ENCODE data around the gene CXCL12.

CXCL12 gene

GRCh38 chr10:44391981-44392380, 7.1 kb upstream of the CXCL12 start:
- no peak overlapping the region for H3K4me2 ChIP-seq (ENCODE audit: low read length)
- H3K27me3 ChIP-seq (ENCODE audit: low read depth, low read length): no peaks in the 10 kb centered on the region
- no peaks in the 10 kb centered on the region for H4K20me1 ChIP-seq (ENCODE audit: insufficient read depth, low read length)
- H3K27ac ChIP-seq (ENCODE audit: low read length): no peak overlapping the region
- no peaks in the 10 kb centered on the region for H3K79me2 ChIP-seq (ENCODE audit: low read length)
- no peaks in the 10 kb centered on the region for H3K36me3 ChIP-seq (replicated peaks; ENCODE audit: low read depth, low read length)
- H3K9me3 ChIP-seq (ENCODE audit: insufficient read depth, low read length): no peaks in the 10 kb centered on the region
- TF ChIP-seq EZH2phosphoT487 (IDR thresholded peaks at IDR 0.05; ENCODE audit: low read depth) (no peak), CTCF (IDR thresholded peaks at IDR 0.05; ENCODE audit: low read depth, low read length) (no peak)
- peaks cover 2% of the 10 kb centered on the region; the same call in 1 of the 2 replicates for H3K4me1 ChIP-seq (ENCODE audit: low read length)
- H3K9ac ChIP-seq (ENCODE audit: low read length): no peak overlapping the region
- H2AFZ ChIP-seq (ENCODE audit: low read depth, low read length): no peak overlapping the region
- no peak overlapping the region for H3K4me3 ChIP-seq (ENCODE audit: low read length)

GRCh38 chr10:44390585-44391072, 5.7 kb upstream of the CXCL12 start:
- H3K4me1 ChIP-seq (ENCODE audit: low read length): peaks cover 2% of the 10 kb centered on the region; the same call in 1 of the 2 replicates
- no peaks in the 10 kb centered on the region for H3K79me2 ChIP-seq (ENCODE audit: low read length)
- TF ChIP-seq CTCF (IDR thresholded peaks at IDR 0.05; ENCODE audit: low read depth, low read length): no peak
- TF ChIP-seq EZH2phosphoT487 (IDR thresholded peaks at IDR 0.05; ENCODE audit: low read depth): no peak
- no peak overlapping the region for H3K4me3 ChIP-seq (ENCODE audit: low read length)
- no peak overlapping the region for H2AFZ ChIP-seq (ENCODE audit: low read depth, low read length)
- no peak overlapping the region for H3K9ac ChIP-seq (ENCODE audit: low read length)
- no peaks in the 10 kb centered on the region for H3K9me3 ChIP-seq (ENCODE audit: insufficient read depth, low read length)
- no peaks in the 10 kb centered on the region for H3K36me3 ChIP-seq (replicated peaks; ENCODE audit: low read depth, low read length)
- H3K27me3 ChIP-seq (ENCODE audit: low read depth, low read length): no peaks in the 10 kb centered on the region
- H3K27ac ChIP-seq (ENCODE audit: low read length): no peak overlapping the region
- H3K4me2 ChIP-seq (ENCODE audit: low read length): no peak overlapping the region
- no peaks in the 10 kb centered on the region for H4K20me1 ChIP-seq (ENCODE audit: insufficient read depth, low read length)

GRCh38 chr10:44389556-44389955, 4.7 kb upstream of the CXCL12 start:
- H3K27ac ChIP-seq (ENCODE audit: low read length): no peak overlapping the region
- no peak for TF ChIP-seq EZH2phosphoT487 (IDR thresholded peaks at IDR 0.05; ENCODE audit: low read depth)
- no peak overlapping the region for H3K4me3 ChIP-seq (ENCODE audit: low read length)
- H3K9ac ChIP-seq (ENCODE audit: low read length): no peak overlapping the region
- no peaks in the 10 kb centered on the region for H3K9me3 ChIP-seq (ENCODE audit: insufficient read depth, low read length)
- H3K4me2 ChIP-seq (ENCODE audit: low read length): no peak overlapping the region
- H3K79me2 ChIP-seq (ENCODE audit: low read length): no peaks in the 10 kb centered on the region
- H3K4me1 ChIP-seq (ENCODE audit: low read length): peaks cover 2% of the 10 kb centered on the region; the same call in 1 of the 2 replicates
- H3K36me3 ChIP-seq (replicated peaks; ENCODE audit: low read depth, low read length): no peaks in the 10 kb centered on the region
- no peaks in the 10 kb centered on the region for H3K27me3 ChIP-seq (ENCODE audit: low read depth, low read length)
- H2AFZ ChIP-seq (ENCODE audit: low read depth, low read length): no peak overlapping the region
- no peaks in the 10 kb centered on the region for H4K20me1 ChIP-seq (ENCODE audit: insufficient read depth, low read length)

GRCh38 chr10:44389150-44389549, 4.3 kb upstream of the CXCL12 start:
- TF ChIP-seq CTCF (IDR thresholded peaks at IDR 0.05; ENCODE audit: low read depth, low read length): no peak
- no peak for TF ChIP-seq EZH2phosphoT487 (IDR thresholded peaks at IDR 0.05; ENCODE audit: low read depth)
- no peaks in the 10 kb centered on the region for H4K20me1 ChIP-seq (ENCODE audit: insufficient read depth, low read length)

More at GRCh38 chr10:44389150-44389549, 4.3 kb upstream of the CXCL12 start:
- no peak overlapping the region for H3K27ac ChIP-seq (ENCODE audit: low read length)
- no peaks in the 10 kb centered on the region for H3K9me3 ChIP-seq (ENCODE audit: insufficient read depth, low read length)
- H2AFZ ChIP-seq (ENCODE audit: low read depth, low read length): no peak overlapping the region
- H3K9ac ChIP-seq (ENCODE audit: low read length): no peak overlapping the region
- H3K79me2 ChIP-seq (ENCODE audit: low read length): no peaks in the 10 kb centered on the region
- H3K27me3 ChIP-seq (ENCODE audit: low read depth, low read length): no peaks in the 10 kb centered on the region
- no peaks in the 10 kb centered on the region for H3K36me3 ChIP-seq (replicated peaks; ENCODE audit: low read depth, low read length)
- no peak overlapping the region for H3K4me2 ChIP-seq (ENCODE audit: low read length)
- H3K4me1 ChIP-seq (ENCODE audit: low read length): peaks cover 2% of the 10 kb centered on the region; the same call in 1 of the 2 replicates
- H3K4me3 ChIP-seq (ENCODE audit: low read length): no peak overlapping the region

Measured in OCI-LY3 (cell line).